Neural cell (in vitro differentiated cells): ENCODE results near the gene ERRFI1. TPM values are rescaled to one million over a fixed set of nuclear protein-coding genes. Genes with fewer than 3 reads are reported as not detected.

Experiments used
- H2AFZ ChIP-seq: fragments of 200-600, 300-800 bp; sonication (generic), shearing (Covaris generic); 2 replicates; pipeline ENCODE4 v1.6.0; 2014; ENCODE audit warnings: low read depth, mild to moderate bottlenecking, antibody characterized with exemption, low read length, moderate library complexity
- H3F3A ChIP-seq: fragments of 200-600 bp; shearing (Covaris generic); 2 replicates; pipeline ENCODE4 v1.6.1; 2016; ENCODE audit warnings: mild to moderate bottlenecking, moderate library complexity, mixed read lengths, antibody characterized with exemption, low read length; ENCODE audit not compliant: insufficient read depth, poor library complexity, severe bottlenecking
- H3K27ac ChIP-seq: fragments of 200-600, 300-800 bp; sonication (generic), shearing (Covaris generic); 2 replicates; pipeline ENCODE4 v1.5.1; 2014; ENCODE audit warnings: mild to moderate bottlenecking, low read length, moderate library complexity
- H3K27me3 ChIP-seq: fragments of 300-800, 200-600 bp; sonication (generic), shearing (Covaris generic); 2 replicates; pipeline ENCODE4 v1.6.0; 2014; ENCODE audit warnings: mild to moderate bottlenecking, low read depth, low read length, moderate library complexity; ENCODE audit not compliant: insufficient read depth
- H3K36me3 ChIP-seq: fragments of 300-800, 200-600 bp; sonication (generic), shearing (Covaris generic); 2 replicates; pipeline ENCODE4 v1.5.1; 2014; ENCODE audit warnings: mild to moderate bottlenecking, antibody characterized with exemption, low read length, moderate library complexity; ENCODE audit not compliant: insufficient read depth
- H3K4me2 ChIP-seq: fragments of 300-800, 200-600 bp; sonication (generic), shearing (Covaris generic); 2 replicates; pipeline ENCODE4 v1.6.0; 2014; ENCODE audit warnings: mild to moderate bottlenecking, low read length
- H3K4me3 ChIP-seq: fragments of 300-800, 200-600 bp; sonication (generic), shearing (Covaris generic); 2 replicates; pipeline ENCODE4 v1.5.1; 2014; ENCODE audit warnings: mild to moderate bottlenecking, low read length, moderate library complexity
- H3K79me2 ChIP-seq: fragments of 200-600 bp; shearing (Covaris generic); replicated peaks from 2 replicates; pipeline ENCODE4 v1.6.0; 2014; ENCODE audit warnings: mild to moderate bottlenecking, low read length, moderate library complexity; ENCODE audit not compliant: insufficient read depth
- H3K9ac ChIP-seq: fragments of 300-800, 200-600 bp; sonication (generic), shearing (Covaris generic); 2 replicates; pipeline ENCODE4 v1.6.1; 2016; ENCODE audit warnings: mild to moderate bottlenecking, low read length, mixed read lengths
- H3K9me2 ChIP-seq: fragments of 200-600 bp; shearing (Covaris generic); 2 replicates; pipeline ENCODE4 v1.6.1; 2016; ENCODE audit warnings: mild to moderate bottlenecking, low read length, mixed read lengths; ENCODE audit not compliant: insufficient read depth
- H3K9me3 ChIP-seq: fragments of 200-600, 300-800 bp; sonication (generic), shearing (Covaris generic); 2 replicates; pipeline ENCODE4 v1.6.1; 2016; ENCODE audit warnings: mild to moderate bottlenecking, mixed run types, low read length, moderate library complexity, mixed read lengths
- H4K20me1 ChIP-seq: fragments of 200-600 bp; shearing (Covaris generic); 2 replicates; pipeline ENCODE4 v1.6.1; 2016; ENCODE audit warnings: mild to moderate bottlenecking, mixed run types; ENCODE audit not compliant: insufficient read depth
- EP300 ChIP-seq: fragments of 450-650 bp; conservative IDR thresholded peaks from 2 replicates; pipeline ENCODE4 v1.6.1; 2014; ENCODE audit warnings: antibody characterized with exemption, mild to moderate bottlenecking, moderate library complexity; ENCODE audit not compliant: poor library complexity, severe bottlenecking
- EZH2 ChIP-seq: fragments of 200-600, 300-800 bp; shearing (Covaris generic), sonication (generic); IDR thresholded peaks from 2 replicates; pipeline ENCODE4 v1.6.1; 2014; ENCODE audit warnings: antibody characterized with exemption, low read length, borderline replicate concordance, mild to moderate bottlenecking; ENCODE audit not compliant: insufficient read depth, poor library complexity, severe bottlenecking
- MXI1 ChIP-seq: fragments of 450-650 bp; conservative IDR thresholded peaks from 2 replicates; pipeline ENCODE4 v1.6.1; 2014; ENCODE audit warnings: antibody characterized with exemption, mild to moderate bottlenecking; ENCODE audit not compliant: poor library complexity, severe bottlenecking
- POLR2AphosphoS5 ChIP-seq: IDR thresholded peaks from 2 replicates; pipeline ENCODE4 v1.6.1; 2012
- RAD21 ChIP-seq: fragments of 450-650 bp; conservative IDR thresholded peaks from 2 replicates; pipeline ENCODE4 v1.6.1; 2014; ENCODE audit warnings: antibody characterized with exemption, mild to moderate bottlenecking, moderate library complexity
- SMC3 ChIP-seq: fragments of 450-650 bp; conservative IDR thresholded peaks from 2 replicates; pipeline ENCODE4 v1.6.1; 2014; ENCODE audit warnings: antibody characterized with exemption, mild to moderate bottlenecking, moderate library complexity; ENCODE audit not compliant: poor library complexity
- TAF1 ChIP-seq: IDR thresholded peaks from 2 replicates; pipeline ENCODE4 v1.6.1; 2012; ENCODE audit warnings: low read depth
- polyA plus RNA-seq: library from polyadenylated mRNA; depleted of rRNA; stranded (reverse); fragments of >200 nt; gene quantifications from 2 replicates; pipeline ENCODE4 v1.2.3, GENCODE V29; 2014
- TF ChIP-seq, protein P1 (sequence below): IDR thresholded peaks from 2 replicates; pipeline ENCODE4 v1.6.1; 2012; ENCODE audit warnings: borderline replicate concordance
- TF ChIP-seq, protein P2 (sequence below): fragments of 450-650 bp; IDR thresholded peaks from 2 replicates; pipeline ENCODE4 v1.5.1; 2014; ENCODE audit warnings: antibody characterized with exemption, mild to moderate bottlenecking, moderate library complexity; ENCODE audit not compliant: poor library complexity, severe bottlenecking

ERRFI1 gene
- polyA plus RNA-seq, 1 donor from 2014 or later, result 72.9 TPM

DNA sequence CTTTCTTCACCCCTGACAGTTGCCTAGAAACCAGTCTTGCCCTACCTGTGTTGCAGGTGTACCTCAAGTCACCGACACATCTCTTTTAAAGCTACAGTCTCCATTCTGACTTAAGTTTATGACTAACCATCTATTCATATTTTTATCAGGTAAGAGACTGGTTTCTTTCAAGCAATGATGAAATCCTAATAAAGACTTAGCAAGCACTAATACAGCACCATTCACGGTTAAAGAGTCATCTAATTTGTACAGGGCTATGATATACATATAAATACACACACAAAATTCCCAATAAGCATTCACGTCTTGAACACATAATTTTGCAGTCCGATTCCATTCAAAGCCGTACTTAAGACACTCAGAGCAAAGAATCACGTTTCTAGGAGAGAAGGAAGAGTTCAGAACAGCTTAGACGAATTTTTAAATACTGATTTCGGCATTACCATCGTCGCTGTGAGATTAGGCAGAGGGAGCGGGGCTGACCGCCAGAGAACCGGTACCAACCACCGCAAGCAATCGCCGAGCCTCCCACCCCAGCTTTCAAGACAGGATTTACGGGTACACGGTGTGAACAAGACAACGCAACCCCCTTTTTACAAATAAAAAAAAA, 943 bp downstream of the ERRFI1 start:
- peak overlapping the region; percentile 68 for H3K4me3 ChIP-seq
- no peaks in the 10 kb centered on the region for H3K9me3 ChIP-seq
- peak overlapping the region; percentile 4 for H2AFZ ChIP-seq
- no peaks in the 10 kb centered on the region for H3K27me3 ChIP-seq
- H3K4me2 ChIP-seq, result peak overlapping the region; percentile 65
- H3K36me3 ChIP-seq, result no peaks in the 10 kb centered on the region
- no peaks in the 10 kb centered on the region for H3F3A ChIP-seq
- H4K20me1 ChIP-seq, result peaks cover 3% of the 10 kb centered on the region
- H3K9ac ChIP-seq, result peak overlapping the region; percentile 89
- TF ChIP-seq POLR2AphosphoS5 (peak; percentile 19), TAF1 (no peak)
- H3K79me2 ChIP-seq, result peaks cover 54% of the 10 kb centered on the region
- peak overlapping the region; percentile 25 for H3K27ac ChIP-seq
- H3K9me2 ChIP-seq, result no peaks in the 10 kb centered on the region

DNA sequence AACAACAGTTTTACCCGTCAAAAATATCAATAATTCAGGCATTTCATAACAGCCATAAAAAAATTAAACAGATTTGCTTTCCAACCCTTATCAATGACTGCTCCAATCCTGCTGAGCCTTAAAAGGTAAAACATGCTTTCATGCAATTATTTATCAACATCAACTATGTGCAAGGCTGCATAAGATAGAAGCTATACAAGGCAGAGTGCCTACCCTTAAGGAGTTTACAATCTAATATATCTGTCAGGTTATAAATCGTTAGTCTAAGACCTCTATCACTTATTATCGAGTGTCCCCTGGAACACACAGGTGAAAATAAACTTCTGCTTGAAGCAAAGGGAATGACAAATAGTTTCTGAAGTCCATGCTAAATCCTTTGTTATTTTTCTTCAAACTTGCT, 1.8 kb downstream of the ERRFI1 start:
- H2AFZ ChIP-seq, result no peak overlapping the region
- no peak for TF ChIP-seq EP300
- TF ChIP-seq, protein P1, sequence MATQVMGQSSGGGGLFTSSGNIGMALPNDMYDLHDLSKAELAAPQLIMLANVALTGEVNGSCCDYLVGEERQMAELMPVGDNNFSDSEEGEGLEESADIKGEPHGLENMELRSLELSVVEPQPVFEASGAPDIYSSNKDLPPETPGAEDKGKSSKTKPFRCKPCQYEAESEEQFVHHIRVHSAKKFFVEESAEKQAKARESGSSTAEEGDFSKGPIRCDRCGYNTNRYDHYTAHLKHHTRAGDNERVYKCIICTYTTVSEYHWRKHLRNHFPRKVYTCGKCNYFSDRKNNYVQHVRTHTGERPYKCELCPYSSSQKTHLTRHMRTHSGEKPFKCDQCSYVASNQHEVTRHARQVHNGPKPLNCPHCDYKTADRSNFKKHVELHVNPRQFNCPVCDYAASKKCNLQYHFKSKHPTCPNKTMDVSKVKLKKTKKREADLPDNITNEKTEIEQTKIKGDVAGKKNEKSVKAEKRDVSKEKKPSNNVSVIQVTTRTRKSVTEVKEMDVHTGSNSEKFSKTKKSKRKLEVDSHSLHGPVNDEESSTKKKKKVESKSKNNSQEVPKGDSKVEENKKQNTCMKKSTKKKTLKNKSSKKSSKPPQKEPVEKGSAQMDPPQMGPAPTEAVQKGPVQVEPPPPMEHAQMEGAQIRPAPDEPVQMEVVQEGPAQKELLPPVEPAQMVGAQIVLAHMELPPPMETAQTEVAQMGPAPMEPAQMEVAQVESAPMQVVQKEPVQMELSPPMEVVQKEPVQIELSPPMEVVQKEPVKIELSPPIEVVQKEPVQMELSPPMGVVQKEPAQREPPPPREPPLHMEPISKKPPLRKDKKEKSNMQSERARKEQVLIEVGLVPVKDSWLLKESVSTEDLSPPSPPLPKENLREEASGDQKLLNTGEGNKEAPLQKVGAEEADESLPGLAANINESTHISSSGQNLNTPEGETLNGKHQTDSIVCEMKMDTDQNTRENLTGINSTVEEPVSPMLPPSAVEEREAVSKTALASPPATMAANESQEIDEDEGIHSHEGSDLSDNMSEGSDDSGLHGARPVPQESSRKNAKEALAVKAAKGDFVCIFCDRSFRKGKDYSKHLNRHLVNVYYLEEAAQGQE, result no peak
- TF ChIP-seq POLR2AphosphoS5, result no peak
- no peak for TF ChIP-seq SMC3
- no peak for TF ChIP-seq TAF1
- TF ChIP-seq EZH2, result no peak
- TF ChIP-seq, protein P2, sequence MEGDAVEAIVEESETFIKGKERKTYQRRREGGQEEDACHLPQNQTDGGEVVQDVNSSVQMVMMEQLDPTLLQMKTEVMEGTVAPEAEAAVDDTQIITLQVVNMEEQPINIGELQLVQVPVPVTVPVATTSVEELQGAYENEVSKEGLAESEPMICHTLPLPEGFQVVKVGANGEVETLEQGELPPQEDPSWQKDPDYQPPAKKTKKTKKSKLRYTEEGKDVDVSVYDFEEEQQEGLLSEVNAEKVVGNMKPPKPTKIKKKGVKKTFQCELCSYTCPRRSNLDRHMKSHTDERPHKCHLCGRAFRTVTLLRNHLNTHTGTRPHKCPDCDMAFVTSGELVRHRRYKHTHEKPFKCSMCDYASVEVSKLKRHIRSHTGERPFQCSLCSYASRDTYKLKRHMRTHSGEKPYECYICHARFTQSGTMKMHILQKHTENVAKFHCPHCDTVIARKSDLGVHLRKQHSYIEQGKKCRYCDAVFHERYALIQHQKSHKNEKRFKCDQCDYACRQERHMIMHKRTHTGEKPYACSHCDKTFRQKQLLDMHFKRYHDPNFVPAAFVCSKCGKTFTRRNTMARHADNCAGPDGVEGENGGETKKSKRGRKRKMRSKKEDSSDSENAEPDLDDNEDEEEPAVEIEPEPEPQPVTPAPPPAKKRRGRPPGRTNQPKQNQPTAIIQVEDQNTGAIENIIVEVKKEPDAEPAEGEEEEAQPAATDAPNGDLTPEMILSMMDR, result no peak
- TF ChIP-seq RAD21, result no peak
- TF ChIP-seq MXI1, result no peak
- H3K4me3 ChIP-seq, result peak overlapping the region; percentile 68
- peaks cover 58% of the 10 kb centered on the region for H3K79me2 ChIP-seq
- no peak overlapping the region for H3K9ac ChIP-seq
- H3K36me3 ChIP-seq, result no peaks in the 10 kb centered on the region
- peak overlapping the region; percentile 65 for H3K4me2 ChIP-seq
- no peaks in the 10 kb centered on the region for H3K27me3 ChIP-seq
- H4K20me1 ChIP-seq, result peaks cover 3% of the 10 kb centered on the region
- no peaks in the 10 kb centered on the region for H3K9me2 ChIP-seq
- H3F3A ChIP-seq, result peaks cover 3% of the 10 kb centered on the region
- no peak overlapping the region for H3K27ac ChIP-seq
- H3K9me3 ChIP-seq, result no peaks in the 10 kb centered on the region

DNA sequence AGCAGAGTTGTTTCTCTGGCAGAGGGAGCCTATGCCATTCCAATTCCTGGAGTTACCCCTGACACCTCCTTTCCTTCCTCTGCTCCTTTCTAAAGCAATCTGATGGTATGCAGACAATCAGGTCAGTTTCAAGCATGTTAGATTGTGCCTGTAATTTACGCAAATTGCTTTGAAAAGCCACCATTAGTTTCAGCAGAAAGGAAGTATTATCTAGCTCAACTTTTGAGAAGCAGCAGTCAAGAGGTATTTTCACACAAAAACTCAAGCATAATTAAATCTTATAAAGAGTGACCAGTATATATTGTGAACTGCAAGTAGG, 2.2 kb downstream of the ERRFI1 start:
- Histone ChIP-seq H3K4me3 (peak overlapping the region; percentile 68), H3K36me3 (no peaks in the 10 kb centered on the region), H4K20me1 (peaks cover 3% of the 10 kb centered on the region), H3K9me3 (no peaks in the 10 kb centered on the region), H3K27ac (no peak overlapping the region), H3K27me3 (no peaks in the 10 kb centered on the region), H3K9me2 (no peaks in the 10 kb centered on the region), H3K4me2 (no peak overlapping the region), H2AFZ (no peak overlapping the region), H3K9ac (no peak overlapping the region), H3F3A (peaks cover 3% of the 10 kb centered on the region), H3K79me2 (peaks cover 58% of the 10 kb centered on the region)
- no peak for TF ChIP-seq EP300
- no peak for TF ChIP-seq POLR2AphosphoS5
- TF ChIP-seq MXI1, result no peak
- no peak for TF ChIP-seq SMC3
- no peak for TF ChIP-seq RAD21
- TF ChIP-seq, protein P2, result no peak
- TF ChIP-seq EZH2, result no peak
- TF ChIP-seq, protein P1, result no peak
- TF ChIP-seq TAF1, result no peak
